Transverse colon (tissue), 4 donors: ENCODE data around the gene PES1. TPM values are rescaled to one million over a fixed set of nuclear protein-coding genes. Genes with fewer than 3 reads are reported as not detected.
"Not testable (repeated sequence)": the region's sequence is repeated elsewhere in the genome, so short reads cannot be mapped to it uniquely, and the experiment has no call there.

Experiments used
- DNase-seq: peaks from one replicate; pipeline ENCODE4 v3.0.0-alpha.2; 2019
- H3K27ac ChIP-seq, 4 donors: fragments of 200-600 bp; sonication (generic); 2 replicates each; pipeline ENCODE4 v1.5.1; 2016 to 2018; ENCODE audit warnings: inconsistent platforms in 4 of 4
- H3K27me3 ChIP-seq: fragments of 200-600 bp; sonication (generic); 2 replicates; pipeline ENCODE4 v1.5.1; 2017; ENCODE audit warnings: inconsistent platforms
- H3K36me3 ChIP-seq, 4 donors: fragments of 200-600 bp; sonication (generic); 2 replicates each; pipeline ENCODE4 v1.5.1; 2017 to 2019; ENCODE audit warnings: inconsistent platforms in 4 of 4
- H3K4me1 ChIP-seq, 4 donors: fragments of 200-600 bp; sonication (generic); 2 replicates each; pipeline ENCODE4 v1.5.1; 2017 to 2020; ENCODE audit warnings: inconsistent platforms in 4 of 4
- H3K4me3 ChIP-seq, 4 donors: fragments of 200-600 bp; sonication (generic); 1 replicate in 1 of 4; 2 replicates in 3 of 4; pipeline versions ENCODE4 v1.5.1 to v1.6.1; 2017 to 2019; ENCODE audit warnings: inconsistent platforms in 4 of 4
- H3K9me3 ChIP-seq, 2 donors: fragments of 200-600 bp; sonication (generic); 2 replicates each; pipeline ENCODE4 v1.5.1; 2017 to 2019; ENCODE audit warnings: inconsistent platforms in 2 of 2
- CTCF ChIP-seq, 5 experiments: fragments of 200-600 bp in 3 of 5; fragments of 450-650 bp in 2 of 5; sonication (generic) in 3 of 5; IDR thresholded peaks; 1 replicate in 2 of 5; 2 replicates in 3 of 5; pipeline ENCODE4 v1.5.1; 2016 to 2017; ENCODE audit warnings: antibody characterized with exemption in 5 of 5, inconsistent platforms in 3 of 5, mild to moderate bottlenecking in 2 of 5, moderate library complexity in 1 of 5
- EP300 ChIP-seq: sonication (generic); formaldehyde crosslinking; IDR thresholded peaks from one replicate; pipeline ENCODE4 v1.6.1; 2017; ENCODE audit warnings: antibody characterized with exemption, low read depth
- POLR2A ChIP-seq: fragments of 450-650 bp; IDR thresholded peaks from one replicate; pipeline ENCODE4 v1.6.1; 2016; ENCODE audit warnings: antibody characterized with exemption, mild to moderate bottlenecking, moderate library complexity
- POLR2AphosphoS5 ChIP-seq, 3 donors: sonication (generic); formaldehyde crosslinking; IDR thresholded peaks; one replicate each; pipeline ENCODE4 v1.6.1; 2016; ENCODE audit warnings: antibody characterized with exemption in 3 of 3
- WGBS, 2 donors: methylation state at CpG; one replicate each; pipeline ENCODE4 v1.1.5; 2018; ENCODE audit warnings: low coverage in 1 of 2; 5-methylcytosine and 5-hydroxymethylcytosine counted together
- in situ Hi-C, 4 donors: fragments of 200-750 bp; cut with MboI; loops; one replicate each; pipeline versions ENCODE4 v1.15.0 to v1.15.1; 2017; ENCODE audit warnings: low sequenced_read_pairs in 3 of 4, low pct_ligation_motif_present in 1 of 4, low pct_unique_long_range_greater_than_20kb in 1 of 4
- intact Hi-C: fragments of 100-400 bp; cut with DNase I; formaldehyde crosslinking; loops from one replicate; pipeline ENCODE4 v1.15.1; 2023; ENCODE audit warnings: low total_unique reads
- total RNA-seq, 4 donors: library from RNA; depleted of rRNA; stranded (reverse); fragments of >200 nt; gene quantifications; one replicate each; pipeline ENCODE4 v1.1.0, GENCODE V29; 2016

Gene PES1
- total RNA-seq, 4 donors from 2014 or later: 13.5 to 39.5 (median 30.6) TPM

GRCh38 chr22:30596886-30597285 is 5.2 kb upstream of the PES1 start:
- Histone ChIP-seq H3K27me3 (no peaks in the 10 kb centered on the region), H3K4me3 (no peak overlapping the region), H3K9me3 (no peaks in the 10 kb centered on the region), H3K27ac (no peak overlapping the region), H3K36me3 (no peaks in the 10 kb centered on the region), H3K4me1 (peaks cover 0 to 10% (median 8%) of the 10 kb centered on the region in 4 donors)
- DNase-seq: no peak
- TF ChIP-seq POLR2A: no peak
- no peak for TF ChIP-seq POLR2AphosphoS5 (IDR thresholded peaks at IDR 0.05)
- TF ChIP-seq EP300: no peak
- no peak for TF ChIP-seq CTCF (IDR thresholded peaks at IDR 0.05)
- WGBS, 2 donors: 97% methylated on average over 28 of the region's 29 CpGs; no CpG with 5 or more reads in 1 of the 2 donors
- intact Hi-C loops: no loop called here
- in situ Hi-C loops: no loop called here

DNA sequence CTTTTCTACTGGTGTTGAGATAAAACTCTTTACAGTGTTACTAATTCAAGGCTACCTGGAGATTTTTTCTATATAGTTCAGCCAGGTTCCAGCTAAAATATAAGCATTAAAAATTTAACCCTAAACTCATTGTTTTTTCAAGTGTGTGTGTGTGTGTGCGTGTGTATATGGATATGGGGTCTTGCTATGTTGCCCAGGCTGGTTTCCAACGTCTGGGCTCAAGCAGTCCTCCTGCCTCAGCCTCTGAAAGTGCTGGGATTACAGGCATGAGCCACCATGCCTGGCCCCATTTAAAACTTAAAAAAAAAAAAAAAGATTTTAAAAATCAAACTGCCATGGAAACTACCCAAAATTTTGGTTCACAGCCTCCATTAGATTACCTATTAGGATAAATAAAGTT is 4.5 kb upstream of the PES1 start:
- Histone ChIP-seq H3K27me3 (no peaks in the 10 kb centered on the region), H3K27ac (no peak overlapping the region), H3K36me3 (no peaks in the 10 kb centered on the region), H3K4me3 (no peak overlapping the region), H3K4me1 (peaks cover 0 to 4% (median 2%) of the 10 kb centered on the region in 4 donors), H3K9me3 (no peaks in the 10 kb centered on the region)
- no peak for TF ChIP-seq CTCF (IDR thresholded peaks at IDR 0.05)
- no peak for TF ChIP-seq POLR2AphosphoS5 (IDR thresholded peaks at IDR 0.05)
- no peak for TF ChIP-seq EP300
- no peak for TF ChIP-seq POLR2A
- in situ Hi-C loops: no loop called here
- 56 to 57% methylated on average over 2 of the region's 2 CpGs for WGBS, 2 donors
- intact Hi-C loops: no loop called here
- no peak for DNase-seq

DNA sequence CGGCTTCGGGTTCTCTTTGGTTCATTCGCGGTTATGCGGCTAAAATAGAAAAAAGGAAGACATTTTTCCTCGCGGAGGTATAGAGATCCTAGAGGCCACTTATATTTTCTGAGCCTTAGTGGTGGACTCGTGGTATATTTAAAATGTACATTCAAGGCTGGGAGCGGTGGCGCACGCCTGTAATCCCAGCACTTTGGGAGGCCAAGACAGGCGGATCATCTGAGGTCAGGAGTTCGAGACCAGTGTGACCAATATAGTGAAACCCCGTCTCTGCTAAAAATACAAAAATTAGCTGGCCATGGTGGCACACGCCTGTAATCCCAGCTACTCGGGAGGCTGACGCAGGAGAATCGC is 627 bp upstream of the PES1 start:
- H3K9me3 ChIP-seq, H3K27me3 ChIP-seq, in situ Hi-C loops, intact Hi-C loops, DNase-seq: not testable (repeated sequence)
- peaks cover 0 to 16% (median 8%) of the 10 kb centered on the region in 4 donors for H3K36me3 ChIP-seq
- 24% methylated on average over 18 of the region's 18 CpGs; no CpG with 5 or more reads in 1 of the 2 donors for WGBS, 2 donors
- peak overlapping the region in 3 of 4 donors; percentile 61 to 92 (median 70) for H3K4me3 ChIP-seq
- H3K27ac ChIP-seq: peak overlapping the region; percentile 70 to 82 (median 78)
- H3K4me1 ChIP-seq: peaks cover 0 to 13% (median 10%) of the 10 kb centered on the region in 4 donors

GRCh38 chr22:30591191-30591587 is 521 bp downstream of the PES1 start:
- Histone ChIP-seq H3K36me3 (peaks cover 0 to 28% (median 14%) of the 10 kb centered on the region in 4 donors), H3K9me3 (no peaks in the 10 kb centered on the region), H3K27ac (peak overlapping the region; percentile 70 to 82 (median 78)), H3K4me1 (peaks cover 0 to 13% (median 10%) of the 10 kb centered on the region in 4 donors), H3K27me3 (no peaks in the 10 kb centered on the region), H3K4me3 (peak overlapping the region; percentile 61 to 95 (median 81))
- TF ChIP-seq CTCF (IDR thresholded peaks at IDR 0.05) (no peak), POLR2AphosphoS5 (IDR thresholded peaks at IDR 0.05) (no peak), EP300 (no peak), POLR2A (no peak)
- intact Hi-C loops: no loop called here
- no peak for DNase-seq
- in situ Hi-C loops: no loop called here
- WGBS, 2 donors: 4 to 40% methylated on average over 1 to 14 of the region's 14 CpGs

DNA sequence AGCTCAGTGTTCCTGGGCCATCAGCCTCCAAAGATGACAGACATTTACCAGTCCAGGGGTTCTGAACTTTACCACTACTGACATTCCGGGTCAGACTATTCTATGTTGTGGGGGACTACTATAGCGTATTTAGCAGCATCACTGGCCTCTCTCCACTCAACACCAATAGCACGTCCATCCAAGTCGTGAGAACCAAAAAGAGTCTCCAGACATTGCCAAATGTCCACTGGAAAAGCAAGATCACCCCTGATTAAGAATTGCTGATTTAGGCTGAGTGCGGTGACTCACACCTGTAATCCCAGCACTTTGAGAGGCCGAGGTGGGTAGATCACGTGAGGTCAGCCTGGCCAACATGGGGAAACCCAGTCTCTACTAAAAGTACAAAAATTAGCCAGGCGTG is 5.3 kb downstream of the PES1 start:
- in situ Hi-C loops: no loop called here
- intact Hi-C loops: loop anchor here (1.0 kb wide), 1 partner anchor 17 kb away; no protein-coding TSS in a partner anchor

More for the DNA sequence above, 5.3 kb downstream of the PES1 start:
- no peaks in the 10 kb centered on the region for H3K27me3 ChIP-seq
- TF ChIP-seq CTCF (IDR thresholded peaks at IDR 0.05) (no peak), POLR2AphosphoS5 (IDR thresholded peaks at IDR 0.05) (no peak), EP300 (no peak), POLR2A (no peak)
- H3K4me1 ChIP-seq: peaks cover 0 to 13% (median 10%) of the 10 kb centered on the region in 4 donors
- H3K27ac ChIP-seq: no peak overlapping the region
- H3K36me3 ChIP-seq: peaks cover 0 to 69% (median 24%) of the 10 kb centered on the region in 4 donors
- WGBS, 2 donors: 96% methylated on average over 8 of the region's 8 CpGs; no CpG with 5 or more reads in 1 of the 2 donors
- H3K4me3 ChIP-seq: no peak overlapping the region
- no peaks in the 10 kb centered on the region for H3K9me3 ChIP-seq
- DNase-seq: no peak
